HepG2 (cell line): ENCODE measurements around the gene SEC61G. TPM values are rescaled to one million over a fixed set of nuclear protein-coding genes. Genes with fewer than 3 reads are reported as not detected.

Experiments
- AHR ChIP-seq: IDR thresholded peaks from 2 replicates; pipeline ENCODE4 v1.6.1; 2018; ENCODE audit warnings: missing genetic modification reagents, missing compliant biosample characterization
- ATF7-NPFF ChIP-seq: sonication (generic); formaldehyde crosslinking; IDR thresholded peaks from 2 replicates; pipeline ENCODE4 v1.8.1; 2023; ENCODE audit warnings: mild to moderate bottlenecking, low read depth, missing genetic modification reagents, moderate library complexity
- CBX5 ChIP-seq: sonication (generic); formaldehyde crosslinking; IDR thresholded peaks from 2 replicates; pipeline ENCODE4 v1.4.0; 2020; ENCODE audit warnings: missing genetic modification reagents, borderline replicate concordance
- DRAP1 ChIP-seq: IDR thresholded peaks from 2 replicates; pipeline ENCODE4 v1.6.1; 2016; ENCODE audit warnings: missing genetic modification reagents, missing compliant biosample characterization
- GABPB1 ChIP-seq: IDR thresholded peaks from 2 replicates; pipeline ENCODE4 v1.6.1; 2016; ENCODE audit warnings: mild to moderate bottlenecking, missing genetic modification reagents, moderate library complexity, missing compliant biosample characterization
- HNRNPL ChIP-seq: fragments of 200-400 bp; formaldehyde crosslinking; IDR thresholded peaks from 2 replicates; pipeline ENCODE4 v1.6.1; 2017; ENCODE audit warnings: mild to moderate bottlenecking, low read depth, low read length
- IKZF4 ChIP-seq: sonication (generic); formaldehyde crosslinking; IDR thresholded peaks from 2 replicates; pipeline ENCODE4 v1.5.1; 2020; ENCODE audit warnings: borderline replicate concordance, mild to moderate bottlenecking, low read depth, missing genetic modification reagents; ENCODE audit errors: not compliant biosample characterization
- KDM5B ChIP-seq: sonication (generic); formaldehyde crosslinking; IDR thresholded peaks from 2 replicates; pipeline ENCODE4 v1.4.0; 2020; ENCODE audit warnings: missing genetic modification reagents, mild to moderate bottlenecking, borderline replicate concordance
- KLF9 ChIP-seq: IDR thresholded peaks from 2 replicates; pipeline ENCODE4 v1.6.1; 2016; ENCODE audit warnings: low read depth
- MLLT10 ChIP-seq: sonication (generic); formaldehyde crosslinking; IDR thresholded peaks from 2 replicates; pipeline ENCODE4 v1.4.0; 2020; ENCODE audit warnings: missing genetic modification reagents
- MTF2 ChIP-seq: sonication (generic); formaldehyde crosslinking; IDR thresholded peaks from 2 replicates; pipeline ENCODE4 v1.5.0; 2020; ENCODE audit warnings: missing genetic modification reagents, borderline replicate concordance
- PAX8 ChIP-seq: sonication (generic); formaldehyde crosslinking; IDR thresholded peaks from 2 replicates; pipeline ENCODE4 v1.8.0; 2022; ENCODE audit warnings: mild to moderate bottlenecking, missing genetic modification reagents, borderline replicate concordance
- RFX1 ChIP-seq: fragments of 450-650 bp; IDR thresholded peaks from 2 replicates; pipeline ENCODE4 v1.6.1; 2017
- SNAI1 ChIP-seq: sonication (generic); formaldehyde crosslinking; IDR thresholded peaks from 2 replicates; pipeline ENCODE4 v1.5.0; 2020; ENCODE audit warnings: mild to moderate bottlenecking, missing genetic modification reagents, borderline replicate concordance
- TBX3 ChIP-seq: fragments of 450-650 bp; IDR thresholded peaks from 2 replicates; pipeline ENCODE4 v1.6.1; 2017; ENCODE audit warnings: antibody characterized with exemption, mild to moderate bottlenecking, inconsistent platforms, borderline replicate concordance
- TCF7 ChIP-seq: sonication (generic); IDR thresholded peaks from 2 replicates; pipeline ENCODE4 v1.6.1; 2016; ENCODE audit warnings: antibody characterized with exemption, low read depth
- TGIF2 ChIP-seq: IDR thresholded peaks from 2 replicates; pipeline ENCODE4 v1.6.1; 2016; ENCODE audit warnings: control low read depth, missing compliant biosample characterization
- THYN1 ChIP-seq: sonication (generic); formaldehyde crosslinking; IDR thresholded peaks from 2 replicates; pipeline ENCODE4 v1.8.1; 2023; ENCODE audit warnings: low read depth, mild to moderate bottlenecking, moderate library complexity, missing genetic modification reagents, borderline replicate concordance
- ZBTB10 ChIP-seq: sonication (generic); formaldehyde crosslinking; IDR thresholded peaks from 2 replicates; pipeline ENCODE4 v1.4.0; 2020; ENCODE audit warnings: missing genetic modification reagents, borderline replicate concordance
- ZFX ChIP-seq: sonication (generic); formaldehyde crosslinking; IDR thresholded peaks from 2 replicates; pipeline ENCODE4 v1.4.0; 2020; ENCODE audit warnings: mild to moderate bottlenecking, low read depth, missing genetic modification reagents, moderate library complexity
- ZNF160 ChIP-seq: sonication (generic); formaldehyde crosslinking; IDR thresholded peaks from 2 replicates; pipeline ENCODE4 v1.8.0; 2022; ENCODE audit warnings: mild to moderate bottlenecking, inconsistent platforms, missing genetic modification reagents
- ZNF333 ChIP-seq: sonication (generic); formaldehyde crosslinking; IDR thresholded peaks from 2 replicates; pipeline ENCODE4 v1.4.0; 2020; ENCODE audit warnings: mild to moderate bottlenecking, missing genetic modification reagents, borderline replicate concordance
- ZNF484 ChIP-seq: sonication (generic); formaldehyde crosslinking; IDR thresholded peaks from 2 replicates; pipeline ENCODE4 v1.5.1; 2020; ENCODE audit warnings: mild to moderate bottlenecking, low read depth, missing genetic modification reagents, borderline replicate concordance
- ZNF512 ChIP-seq: sonication (generic); formaldehyde crosslinking; IDR thresholded peaks from 2 replicates; pipeline ENCODE4 v1.4.0; 2020; ENCODE audit warnings: mild to moderate bottlenecking, missing genetic modification reagents
- ZSCAN21 ChIP-seq: sonication (generic); formaldehyde crosslinking; IDR thresholded peaks from 2 replicates; pipeline ENCODE4 v1.8.0; 2022; ENCODE audit warnings: mild to moderate bottlenecking, missing genetic modification reagents, moderate library complexity, borderline replicate concordance
- ZSCAN9 ChIP-seq: IDR thresholded peaks from 2 replicates; pipeline ENCODE4 v1.6.1; 2016; ENCODE audit warnings: borderline replicate concordance
- polyA plus RNA-seq, 8 experiments: library from polyadenylated mRNA; depleted of rRNA in 3 of 8; stranded (reverse) in 7 of 8; unstranded in 1 of 8; fragments of >200 nt; fragmentation: Illumina TruSeq in 4 of 8; extraction: Trizol in 4 of 8; gene quantifications; 2 replicates each; pipeline versions ENCODE4 v1.2.1 to v1.2.3, GENCODE V29; 2011 to 2016; ENCODE audit warnings: low read depth in 4 of 8, missing spikeins in 1 of 8, mixed read lengths in 1 of 8; ENCODE audit not compliant: insufficient read depth in 1 of 8
- total RNA-seq, 5 experiments: library from RNA; depleted of rRNA; stranded (reverse); fragments of >200 nt; fragmentation: Illumina TruSeq; extraction: Trizol; gene quantifications; 2 replicates each; pipeline ENCODE4 v1.2.3, GENCODE V29; 2016; ENCODE audit warnings: low read depth in 1 of 5

SEC61G gene
- total and polyA plus RNA-seq, 2 of the 13 experiments (the other 11 are each of a cell fraction or from before 2014, with no cell fraction given) = 126 to 328 TPM

GRCh38 chr7:54758702-54759592 is at the start of gene SEC61G (continued):
- peak; percentile 84 for TF ChIP-seq DRAP1
- no peak for TF ChIP-seq TGIF2 (CRISPR knock-in tag)
- peak; percentile 98 for TF ChIP-seq GABPB1
- no peak for TF ChIP-seq ZNF512 (CRISPR knock-in tag)
- no peak for TF ChIP-seq RFX1
- TF ChIP-seq ZSCAN9 (CRISPR knock-in tag) = peak; percentile 51; the same call in 1 of the 2 replicates
- no peak for TF ChIP-seq IKZF4 (CRISPR knock-in tag)
- no peak for TF ChIP-seq ZBTB10 (CRISPR knock-in tag)
- no peak for TF ChIP-seq HNRNPL
- no peak; the same call in none of the 2 replicates for TF ChIP-seq ATF7-NPFF (CRISPR knock-in tag)
- no peak for TF ChIP-seq MTF2
- no peak for TF ChIP-seq ZNF484
- TF ChIP-seq TBX3 = no peak
- TF ChIP-seq CBX5 (CRISPR knock-in tag) = no peak
- TF ChIP-seq PAX8 (CRISPR knock-in tag) = no peak
- no peak; the same call in 1 of the 2 replicates for TF ChIP-seq ZSCAN21 (CRISPR knock-in tag)
- no peak for TF ChIP-seq AHR (CRISPR knock-in tag)
- no peak for TF ChIP-seq ZNF333 (CRISPR knock-in tag)
- no peak for TF ChIP-seq KLF9 (CRISPR knock-in tag)
- no peak for TF ChIP-seq ZNF160 (CRISPR knock-in tag)
- no peak for TF ChIP-seq TCF7
- TF ChIP-seq ZFX = peak; percentile 93
- peak; percentile 54; the same call in 1 of the 2 replicates for TF ChIP-seq SNAI1 (CRISPR knock-in tag)
- TF ChIP-seq KDM5B (CRISPR knock-in tag) = peak; percentile 39; the same call in 1 of the 2 replicates
- no peak for TF ChIP-seq THYN1 (CRISPR knock-in tag)
- no peak for TF ChIP-seq MLLT10 (CRISPR knock-in tag)
